ENCODE results near the gene SMOC2. TPM values are rescaled to one million over a fixed set of nuclear protein-coding genes. Genes with fewer than 3 reads are reported as not detected.
A peak's percentile ranks its signal among the peaks of the same experiment; 100 is the strongest.

The SMOC2 gene
- total and polyA plus RNA-seq, 12 donors: 6.6 to 39.1 (median 17.6) TPM

GRCh38 chr6:168395983-168396382, 45.0 kb upstream of the SMOC2 start:
- TF ChIP-seq CTCF (IDR thresholded peaks at IDR 0.05): no peak
- H3K27ac ChIP-seq: no peak overlapping the region
- no peaks in the 10 kb centered on the region for H3K36me3 ChIP-seq
- 69 to 84% methylated on average over 12 of the region's 12 CpGs for WGBS, 2 donors
- ATAC-seq: no peak
- intact Hi-C loops (cut with DNase I): no loop called here
- peaks cover 0 to 7% (median 0%) of the 10 kb centered on the region in 9 donors for H3K4me1 ChIP-seq
- no peak overlapping the region for H3K4me3 ChIP-seq
- no peak for DNase-seq
- H3K27me3 ChIP-seq: peaks cover 0 to 8% (median 0%) of the 10 kb centered on the region in 7 donors
- peaks cover 0 to 12% (median 0%) of the 10 kb centered on the region in 11 donors for H3K9me3 ChIP-seq

GRCh38 chr6:168396561-168396960, 44.4 kb upstream of the SMOC2 start:
- H3K4me1 ChIP-seq: peaks cover 0 to 7% (median 0%) of the 10 kb centered on the region in 9 donors
- no peak for DNase-seq
- no peak for TF ChIP-seq CTCF (IDR thresholded peaks at IDR 0.05)
- 84 to 85% methylated on average over 16 of the region's 16 CpGs for WGBS, 2 donors
- peaks cover 0 to 7% (median 0%) of the 10 kb centered on the region in 7 donors for H3K27me3 ChIP-seq
- no peak overlapping the region for H3K27ac ChIP-seq
- no peak for ATAC-seq
- H3K9me3 ChIP-seq: peaks cover 0 to 16% (median 0%) of the 10 kb centered on the region in 11 donors
- H3K36me3 ChIP-seq: no peaks in the 10 kb centered on the region
- no peak overlapping the region for H3K4me3 ChIP-seq
- intact Hi-C loops (cut with DNase I): no loop called here

- Histone ChIP-seq H3K9me3 (peaks cover 0 to 16% (median 0%) of the 10 kb centered on the region in 11 donors), H3K4me1 (peaks cover 0 to 7% (median 0%) of the 10 kb centered on the region in 9 donors), H3K36me3 (no peaks in the 10 kb centered on the region), H3K4me3 (no peak overlapping the region), H3K27me3 (peaks cover 0 to 7% (median 0%) of the 10 kb centered on the region in 7 donors), H3K27ac (no peak overlapping the region)
- intact Hi-C loops (cut with DNase I): no loop called here
- WGBS, 2 donors: 80 to 89% methylated on average over 10 of the region's 10 CpGs
- DNase-seq (no peak), ATAC-seq (no peak)
- TF ChIP-seq CTCF (IDR thresholded peaks at IDR 0.05): no peak
Observed at GRCh38 chr6:168397012-168397411, 44.0 kb upstream of the SMOC2 start.

- Histone ChIP-seq H3K4me3 (no peak overlapping the region), H3K27me3 (peaks cover 0 to 7% (median 0%) of the 10 kb centered on the region in 7 donors), H3K36me3 (no peaks in the 10 kb centered on the region), H3K9me3 (peaks cover 0 to 16% (median 0%) of the 10 kb centered on the region in 11 donors), H3K27ac (no peak overlapping the region), H3K4me1 (peaks cover 0 to 7% (median 0%) of the 10 kb centered on the region in 9 donors)
- WGBS, 2 donors: 46 to 69% methylated on average over 2 of the region's 2 CpGs
- TF ChIP-seq CTCF (IDR thresholded peaks at IDR 0.05): no peak
- DNase-seq (no peak), ATAC-seq (peak in 1 of 8 donors; percentile 61)
- intact Hi-C loops (cut with DNase I): no loop called here
Observed at GRCh38 chr6:168400037-168400436, 40.9 kb upstream of the SMOC2 start.
